SW 1271 (cell line): ENCODE results near the gene RGS1.
A peak's percentile ranks its signal among the peaks of the same experiment; 100 is the strongest.

Experiments
- DNase-seq, 2 experiments: peaks; one replicate each; lab custom pipeline; 2025; lab: John Stamatoyannopoulos, UW

RGS1 gene

GRCh38 chr1:192581131-192581927 lies 5.8 kb downstream of the RGS1 start:
- DNase-seq = no peak

GRCh38 chr1:192584866-192585265 lies 9.3 kb downstream of the RGS1 start:
- DNase-seq = no peak

- no peak for DNase-seq
Observed at GRCh38 chr1:192587386-192588266, 12.1 kb downstream of the RGS1 start.

GRCh38 chr1:192588546-192588945 lies 13.0 kb downstream of the RGS1 start:
- DNase-seq = no peak

- DNase-seq = no peak
Observed at GRCh38 chr1:192589813-192590212, 14.2 kb downstream of the RGS1 start.

DNA sequence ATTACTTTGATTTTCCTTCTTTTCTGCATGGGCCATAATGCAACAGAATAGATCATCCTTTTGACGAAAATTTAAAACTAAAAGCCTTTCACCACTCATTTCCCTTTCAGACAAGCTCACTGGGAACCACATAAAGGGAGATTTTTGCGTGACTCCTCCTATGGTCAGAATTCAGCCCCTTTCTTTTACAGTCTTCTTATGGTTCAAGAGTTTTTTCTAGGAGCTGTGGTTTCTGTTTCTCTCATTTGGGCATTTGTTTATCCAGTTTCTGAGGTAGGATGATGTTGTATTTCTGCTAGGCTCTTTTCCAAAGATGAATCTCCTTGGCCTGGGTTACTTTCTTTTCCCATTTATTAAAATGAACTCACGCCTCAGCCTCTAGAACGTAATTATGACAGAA lies 16.9 kb downstream of the RGS1 start:
- no peak for DNase-seq

DNA sequence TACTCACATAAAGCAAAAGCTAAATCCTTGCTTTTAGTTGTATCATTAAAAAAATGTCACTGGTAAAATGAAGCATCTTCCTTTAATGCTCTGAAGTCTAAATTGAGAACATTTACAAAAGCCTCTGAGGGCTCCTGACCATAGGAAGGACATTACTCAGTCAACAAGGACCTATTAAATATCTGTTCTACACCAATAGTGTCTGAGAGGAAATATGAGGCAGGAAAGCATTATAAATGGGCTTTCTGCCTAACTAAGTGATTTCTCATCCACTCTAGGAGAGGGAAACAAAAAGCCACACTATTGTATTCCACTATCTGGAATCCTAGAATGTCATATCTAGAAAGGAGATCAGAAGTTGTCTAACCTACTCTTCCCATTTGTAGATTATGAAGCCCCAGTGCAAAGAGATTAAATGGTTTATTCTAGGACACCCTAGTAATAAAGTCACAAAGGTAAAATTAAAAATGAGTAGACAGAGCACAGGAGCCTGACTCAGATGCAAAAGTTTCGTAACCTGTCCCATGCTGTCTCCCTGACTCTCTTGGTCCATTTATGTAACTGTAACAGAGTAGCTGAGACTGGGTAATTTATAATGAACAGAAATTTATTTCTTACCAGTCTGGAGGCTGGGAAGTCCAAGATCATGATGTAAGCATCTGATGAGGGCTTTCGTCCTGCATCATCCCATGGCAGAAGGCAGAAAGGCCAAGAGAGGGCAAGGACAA lies 17.6 kb downstream of the RGS1 start:
- DNase-seq = no peak

GRCh38 chr1:192595299-192595698 lies 19.7 kb downstream of the RGS1 start:
- DNase-seq = no peak

DNA sequence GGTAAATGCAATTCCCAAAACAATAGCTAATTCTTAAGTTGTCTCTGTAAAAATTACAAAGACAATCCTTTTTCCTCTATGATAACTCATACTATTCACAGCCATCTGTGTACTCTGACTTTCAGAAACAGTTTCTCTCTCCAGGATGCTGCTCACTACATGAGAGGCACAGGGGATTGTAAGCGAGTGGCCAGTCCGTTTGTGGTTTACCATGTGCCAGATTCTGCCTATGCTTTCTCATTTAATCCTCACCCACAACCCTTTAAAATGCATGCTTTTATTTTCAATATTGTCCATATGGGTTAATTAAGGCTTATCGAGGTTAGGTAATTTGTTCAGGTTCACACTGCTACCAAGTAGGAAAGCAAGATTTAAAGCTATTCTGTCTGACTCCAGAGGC lies 23.0 kb downstream of the RGS1 start:
- no peak for DNase-seq

GRCh38 chr1:192600275-192600674 lies 24.7 kb downstream of the RGS1 start:
- DNase-seq = no peak

DNA sequence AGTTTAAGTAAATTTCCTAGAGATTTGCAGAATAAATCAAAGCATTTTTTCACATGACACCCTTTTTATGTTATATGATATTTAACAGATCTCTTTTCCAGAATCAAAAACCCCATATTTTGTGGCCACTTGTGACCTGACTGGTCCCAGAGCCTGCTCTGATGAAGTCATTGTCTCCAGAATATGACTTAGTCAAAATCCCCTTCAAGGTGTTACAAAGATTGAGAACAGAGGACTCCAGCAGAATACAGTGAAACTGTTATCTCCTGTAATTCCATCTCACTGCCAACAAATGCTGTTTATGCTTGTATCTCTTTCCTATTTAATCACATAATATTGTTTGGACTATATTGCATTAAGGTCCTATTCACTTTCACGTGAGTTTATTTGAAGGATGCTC lies 25.6 kb downstream of the RGS1 start:
- DNase-seq = no peak

DNA sequence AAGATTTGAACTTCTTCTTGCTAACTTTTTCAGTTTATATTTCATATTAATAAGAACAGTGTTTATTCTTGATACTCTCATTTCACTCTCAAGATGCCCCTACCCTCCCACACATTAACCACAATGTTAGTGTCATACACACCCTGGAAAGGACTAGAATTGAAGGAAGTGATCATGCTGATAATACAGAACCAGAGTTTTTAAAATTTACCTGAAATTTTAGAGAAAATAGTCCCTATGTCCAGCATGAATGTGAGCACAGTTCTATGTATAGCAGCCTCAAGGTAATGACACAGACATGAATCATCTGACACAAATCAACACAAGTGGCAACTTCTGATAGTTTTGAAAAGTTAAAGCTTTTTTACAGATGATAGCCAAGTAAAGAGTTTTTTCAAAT lies 26.0 kb downstream of the RGS1 start:
- DNase-seq = no peak

GRCh38 chr1:192602757-192603156 lies 27.2 kb downstream of the RGS1 start:
- DNase-seq = no peak

DNA sequence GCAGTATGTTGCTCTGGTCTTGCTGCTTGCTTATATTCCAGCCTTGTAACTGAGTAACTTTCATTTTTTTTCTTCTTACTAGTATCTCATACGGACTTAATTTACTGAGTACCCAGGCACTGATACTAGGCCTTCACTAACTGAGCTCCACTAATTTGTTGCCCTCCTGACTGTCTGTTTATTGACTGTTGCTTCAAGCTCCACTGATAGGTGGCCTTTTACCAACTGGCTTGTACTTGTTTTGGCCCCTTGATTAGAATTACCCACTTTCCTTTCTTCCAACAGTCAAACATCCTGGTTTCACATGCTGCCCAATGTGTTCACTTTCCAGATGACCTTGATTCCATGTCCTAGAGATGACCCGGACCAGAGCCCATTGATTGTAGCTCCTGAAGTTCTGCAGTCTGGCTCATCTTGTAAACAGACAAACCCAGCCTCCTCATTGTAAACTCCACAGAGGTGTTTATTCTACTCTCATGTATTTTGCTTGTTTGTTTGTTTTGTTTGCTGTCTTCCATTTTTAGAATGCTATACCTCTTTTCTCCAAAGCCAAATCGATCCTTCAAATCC lies 27.7 kb downstream of the RGS1 start:
- DNase-seq = no peak

DNA sequence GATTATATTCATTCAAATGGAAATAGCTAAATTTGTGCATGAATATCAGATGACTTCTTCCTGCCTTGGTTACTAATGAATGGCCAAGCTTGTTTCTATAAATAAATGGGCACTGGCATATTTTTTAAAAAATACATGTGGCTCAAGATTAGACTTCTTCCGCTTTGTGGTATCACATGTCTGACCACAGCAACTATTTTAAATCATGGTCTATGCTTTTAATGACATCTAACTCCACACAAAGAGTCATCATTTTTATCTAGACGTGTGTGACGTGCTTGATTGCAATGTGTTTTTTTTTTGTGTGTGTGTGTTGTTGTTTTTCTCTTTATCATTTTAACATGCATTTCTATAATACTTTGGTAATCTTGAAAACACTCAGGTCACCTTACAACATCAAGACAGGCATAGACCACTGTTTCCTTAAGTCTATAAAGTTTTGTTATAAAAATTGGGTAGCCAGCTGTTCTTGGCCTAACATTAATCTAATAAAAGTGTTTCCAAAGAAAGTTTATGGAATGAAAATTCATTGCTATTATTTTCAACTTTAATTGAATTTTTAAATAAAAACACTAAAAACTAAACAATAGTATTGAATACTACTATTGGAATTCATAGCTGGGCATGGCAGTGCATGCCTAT lies 29.5 kb downstream of the RGS1 start:
- no peak for DNase-seq

DNA sequence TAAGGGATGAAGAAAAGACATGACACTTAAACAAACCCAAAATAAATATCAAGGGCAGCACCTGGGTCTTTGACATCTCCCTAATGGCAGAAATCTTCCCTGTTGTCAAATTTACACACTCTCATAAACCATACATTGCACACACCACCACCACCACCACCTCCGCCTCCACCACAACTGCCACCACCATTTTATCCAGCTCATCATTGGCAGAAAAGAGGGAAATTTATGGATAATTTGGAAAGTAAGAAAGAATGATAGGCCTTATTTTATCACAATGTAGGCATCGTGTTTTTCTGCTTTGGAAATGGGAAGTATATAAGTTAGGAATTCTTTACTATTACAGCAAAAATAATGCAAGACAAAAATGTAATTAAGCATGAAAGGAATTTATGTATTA lies 33.1 kb downstream of the RGS1 start:
- no peak for DNase-seq

DNA sequence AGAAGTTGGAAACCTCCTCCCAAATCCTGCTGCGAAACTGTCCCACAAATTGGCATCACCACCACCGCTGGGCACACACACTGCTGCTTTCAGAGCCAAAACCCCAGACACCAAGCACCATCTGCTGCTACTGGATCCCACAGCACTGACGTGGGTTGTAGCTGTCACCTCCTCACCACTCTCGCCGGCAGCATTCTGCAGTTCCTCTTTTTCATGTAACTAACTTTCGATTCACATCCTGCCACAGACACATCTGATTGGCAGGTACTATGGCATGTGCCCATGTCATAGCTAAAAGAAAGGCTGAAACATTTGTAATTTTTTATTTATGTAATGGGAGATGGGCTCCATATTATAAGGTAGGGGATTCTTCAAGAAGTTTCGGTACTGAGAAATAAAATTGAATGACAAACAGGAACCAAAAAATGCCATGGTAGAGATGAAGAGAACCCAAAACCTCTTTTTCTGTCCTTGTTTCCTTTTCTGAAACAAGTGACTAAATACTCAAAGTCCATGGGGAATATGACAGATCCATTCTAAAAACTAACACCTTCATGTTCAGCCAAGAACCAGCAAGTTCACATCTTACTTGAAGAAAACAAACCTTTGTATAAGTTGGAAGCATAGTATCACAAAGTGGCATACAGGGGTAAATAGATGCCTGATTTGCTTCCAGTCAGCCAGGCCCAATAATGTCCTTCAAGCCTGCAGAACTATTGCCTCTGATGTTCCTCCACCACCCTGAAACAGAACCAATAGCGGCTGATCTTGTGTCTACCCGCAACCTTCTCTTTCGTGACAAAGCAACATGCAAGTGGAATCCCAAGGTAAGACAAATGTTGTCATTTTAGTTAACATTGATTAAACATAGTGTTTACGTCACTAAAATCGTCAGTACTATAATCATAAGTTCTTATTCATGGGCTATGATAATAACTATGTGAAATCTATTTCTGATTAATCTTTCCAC lies 33.8 kb downstream of the RGS1 start:
- no peak for DNase-seq

GRCh38 chr1:192610112-192610889 lies 34.7 kb downstream of the RGS1 start:
- peak in 1 of 2 experiments; percentile 13 for DNase-seq

- DNase-seq = no peak
Observed at GRCh38 chr1:192615055-192615454, 39.5 kb downstream of the RGS1 start.
